A549 (cell line): Measurements from ENCODE around the gene ARHGEF7. TPM values are rescaled to one million over a fixed set of nuclear protein-coding genes. Genes with fewer than 3 reads are reported as not detected.

Source experiments
- ATAC-seq, 2 experiments: fragments of 200-7000 bp in 1 of 2; fragments of >200 bp in 1 of 2; cut with Nextera tagmentation in 1 of 2; cut with Tn5 transposase in 1 of 2; 3 replicates each; pipeline versions ENCODE4 v1.8.0 to v1.9.1; 2018 to 2020; ENCODE audit warnings: mild to moderate bottlenecking in 1 of 2, moderate library complexity in 1 of 2
- CTCF ChIA-PET: fragments of 300-600 bp; sonication (Branson Sonifier 250); formaldehyde crosslinking; extraction: SDS; loops from one replicate; lab custom pipeline; 2021; ENCODE audit warnings: antibody characterized with exemption, inconsistent platforms; lab: Yijun Ruan, JAX
- POLR2A ChIA-PET: fragments of 350-600 bp; formaldehyde crosslinking; extraction: SDS; loops from one replicate; lab custom pipeline; 2021; ENCODE audit warnings: antibody characterized with exemption, inconsistent platforms; lab: Yijun Ruan, JAX
- DNase-seq, 2 experiments: peaks; one replicate each; pipeline versions ENCODE4 v3.0.0 to v3.0.0-alpha.2; 2011 to 2016; ENCODE audit warnings: low read depth in 1 of 2, low spot score in 1 of 2
- FAIRE-seq: peaks from 2 replicates; lab custom pipeline; 2011; peaks lifted over from hg19 to GRCh38; lab: Jason Lieb, UNC
- H3K27ac ChIP-seq, 2 experiments: fragments of >200 bp; sonication (Bioruptor Twin); formaldehyde crosslinking; 3 replicates each; pipeline ENCODE4 v1.5.1; 2016 to 2017
- H3K4me1 ChIP-seq: fragments of >200 bp; sonication (Bioruptor Twin); formaldehyde crosslinking; 3 replicates; pipeline ENCODE4 v1.6.1; 2016
- H3K4me2 ChIP-seq: fragments of >200 bp; sonication (Bioruptor Twin); formaldehyde crosslinking; 3 replicates; pipeline ENCODE4 v1.6.1; 2016
- H3K4me3 ChIP-seq: fragments of >200 bp; sonication (Bioruptor Twin); formaldehyde crosslinking; 3 replicates; pipeline ENCODE4 v1.5.1; 2016
- H3K9me3 ChIP-seq: fragments of >200 bp; sonication (Bioruptor Twin); formaldehyde crosslinking; 3 replicates; pipeline ENCODE4 v1.6.1; 2016
- BHLHE40 ChIP-seq: IDR thresholded peaks from 2 replicates; pipeline ENCODE4 v1.6.1; 2012; ENCODE audit warnings: low read depth, low read length, inconsistent platforms
- CBX2 ChIP-seq: fragments of 200-600 bp; sonication (generic); IDR thresholded peaks from 2 replicates; pipeline ENCODE4 v1.6.1; 2016; ENCODE audit warnings: low read depth, mild to moderate bottlenecking, borderline replicate concordance
- CBX8 ChIP-seq: fragments of 200-600 bp; sonication (generic); IDR thresholded peaks from 2 replicates; pipeline ENCODE4 v1.6.1; 2016
- CEBPB ChIP-seq, 2 experiments: fragments of >200 bp in 1 of 2; sonication (Bioruptor Twin) in 1 of 2; formaldehyde crosslinking in 1 of 2; IDR thresholded peaks; 2 replicates each; pipeline ENCODE4 v1.6.1; 2012 to 2016
- EHF ChIP-seq: fragments of 250-450 bp; sonication (Bioruptor Pico); IDR thresholded peaks from 2 replicates; pipeline ENCODE4 v1.5.0; 2020; ENCODE audit warnings: mild to moderate bottlenecking
- FOSB ChIP-seq: fragments of 250-450 bp; sonication (Bioruptor Pico); IDR thresholded peaks from 2 replicates; pipeline ENCODE4 v1.5.0; 2020; ENCODE audit warnings: mild to moderate bottlenecking, moderate library complexity
- HEYL ChIP-seq: fragments of 250-450 bp; sonication (Bioruptor Pico); IDR thresholded peaks from 2 replicates; pipeline ENCODE4 v1.8.0; 2021; ENCODE audit warnings: mild to moderate bottlenecking, moderate library complexity
- JUN ChIP-seq, 2 experiments: fragments of >200 bp; sonication (Bioruptor Twin); formaldehyde crosslinking; IDR thresholded peaks; 2 replicates in 1 of 2; 3 replicates in 1 of 2; pipeline ENCODE4 v1.6.1; 2016 to 2017
- JUNB ChIP-seq: fragments of >200 bp; sonication (Bioruptor Twin); formaldehyde crosslinking; IDR thresholded peaks from 2 replicates; pipeline ENCODE4 v1.6.1; 2016
- MAFK ChIP-seq: fragments of 450-650 bp; IDR thresholded peaks from 2 replicates; pipeline ENCODE4 v1.6.1; 2014; ENCODE audit not compliant: partially characterized antibody
- MYC ChIP-seq: IDR thresholded peaks from 2 replicates; pipeline ENCODE4 v1.6.1; 2012; ENCODE audit warnings: mild to moderate bottlenecking, inconsistent platforms, low read length, improper control_type of control experiment, borderline replicate concordance
- NFE2L2 ChIP-seq: fragments of 150-350 bp; conservative IDR thresholded peaks from 2 replicates; pipeline ENCODE4 v1.6.1; 2014; ENCODE audit warnings: low read length
- NPAS2 ChIP-seq: fragments of 250-450 bp; sonication (Bioruptor Pico); IDR thresholded peaks from 2 replicates; pipeline ENCODE4 v1.8.0; 2022; ENCODE audit warnings: mild to moderate bottlenecking, moderate library complexity, borderline replicate concordance
- NR3C1 ChIP-seq: fragments of >200 bp; sonication (Bioruptor Twin); formaldehyde crosslinking; IDR thresholded peaks from 3 replicates; pipeline ENCODE4 v1.6.1; 2017
- RCOR1 ChIP-seq: fragments of 150-350 bp; IDR thresholded peaks from 2 replicates; pipeline ENCODE4 v1.6.1; 2014; ENCODE audit warnings: antibody characterized with exemption, low read length, low read depth
- RFX5 ChIP-seq: fragments of 450-650 bp; IDR thresholded peaks from 2 replicates; pipeline ENCODE4 v1.7.1; 2014; ENCODE audit warnings: antibody characterized with exemption, mild to moderate bottlenecking, moderate library complexity
- SREBF2 ChIP-seq: fragments of 450-650 bp; IDR thresholded peaks from 2 replicates; pipeline ENCODE4 v1.6.1; 2014; ENCODE audit warnings: mild to moderate bottlenecking, moderate library complexity
- ZNF302 ChIP-seq: fragments of 250-450 bp; sonication (Bioruptor Pico); IDR thresholded peaks from 2 replicates; pipeline ENCODE4 v1.9.0; 2021; ENCODE audit warnings: inconsistent platforms, mild to moderate bottlenecking, moderate library complexity
- WGBS: methylation state at CpG from one replicate; pipeline ENCODE4 v1.1.6; 2017; ENCODE audit errors: missing lambda C conversion rate; 5-methylcytosine and 5-hydroxymethylcytosine counted together
- polyA plus RNA-seq, 4 experiments: library from polyadenylated mRNA; depleted of rRNA in 3 of 4; stranded (reverse); fragments of >200 nt; fragmentation: RNase III in 1 of 4; extraction: RNeasy Plus Mini Kit Qiagen cat#74134 plus additional on column Dnase treatment in 1 of 4; gene quantifications; 2 replicates in 3 of 4; 3 replicates in 1 of 4; pipeline ENCODE4 v1.2.3, GENCODE V29; 2011 to 2017
- TF ChIP-seq, protein P1 (sequence below): IDR thresholded peaks from 2 replicates; pipeline ENCODE4 v1.6.1; 2012; ENCODE audit warnings: low read depth, borderline replicate concordance
- TF ChIP-seq, protein P2 (sequence below): fragments of 200-600 bp; sonication (generic); IDR thresholded peaks from 2 replicates; pipeline ENCODE4 v1.6.1; 2016; ENCODE audit warnings: antibody characterized with exemption, mild to moderate bottlenecking, moderate library complexity
- TF ChIP-seq, protein P3 (sequence below): fragments of 250-450 bp; sonication (Bioruptor Pico); IDR thresholded peaks from 2 replicates; pipeline ENCODE4 v1.5.0; 2021; ENCODE audit warnings: mild to moderate bottlenecking, moderate library complexity, borderline replicate concordance

The ARHGEF7 gene
- polyA plus RNA-seq, 2 of the 4 experiments (the other 2 are of a cell fraction): 21.1 to 23.1 TPM

DNA sequence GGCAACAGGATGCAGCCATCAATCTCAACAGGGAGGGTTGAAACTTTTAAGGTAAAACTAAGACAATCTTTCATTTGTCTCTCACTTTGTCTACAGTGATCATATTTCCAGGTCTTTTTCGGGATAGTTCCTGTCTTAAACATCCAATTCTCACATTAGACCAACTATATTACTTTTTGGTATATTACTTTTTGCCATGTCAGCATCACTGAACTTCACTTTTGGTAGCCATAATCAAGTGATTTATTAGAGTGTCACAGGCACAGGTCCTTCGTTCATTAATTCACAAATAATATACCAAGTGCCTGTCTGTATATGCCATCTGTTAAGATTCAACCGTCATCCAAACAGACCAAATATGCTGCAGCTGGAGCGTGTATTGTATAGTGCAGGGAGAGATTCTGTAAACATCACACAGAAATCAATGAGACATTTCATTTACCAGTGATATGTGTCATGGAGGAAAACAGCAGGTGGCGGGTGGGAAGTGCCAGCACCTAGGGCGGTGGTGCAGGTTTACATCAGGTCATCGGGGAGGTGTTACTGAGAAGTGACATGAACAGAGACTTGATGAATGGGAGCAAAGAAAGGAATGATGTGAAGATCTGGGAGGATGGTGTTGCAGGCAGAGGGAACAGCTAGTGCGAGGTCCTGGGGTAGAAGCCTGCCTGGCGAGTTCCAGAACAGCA is 24.9 kb downstream of the ARHGEF7 start:
- H3K4me2 ChIP-seq: no peak overlapping the region
- no peak overlapping the region for H3K4me3 ChIP-seq
- ChIA-PET POLR2A (no interaction called here), CTCF (interaction anchor here (0.7 kb wide), 1 partner anchor 71 kb away, joined by 3 read pairs; no protein-coding TSS in a partner anchor)
- TF ChIP-seq MAFK: peak; percentile 83
- no peak for TF ChIP-seq CEBPB (IDR thresholded peaks at IDR 0.05)
- TF ChIP-seq NFE2L2: no peak
- no peak for TF ChIP-seq EHF (CRISPR knock-in tag)
- no peak for DNase-seq
- H3K27ac ChIP-seq: no peak overlapping the region
- H3K9me3 ChIP-seq: no peaks in the 10 kb centered on the region
- no peak for ATAC-seq
- no peak for FAIRE-seq
- WGBS: 34% methylated on average over 9 of the region's 9 CpGs
- H3K4me1 ChIP-seq: no peaks in the 10 kb centered on the region

DNA sequence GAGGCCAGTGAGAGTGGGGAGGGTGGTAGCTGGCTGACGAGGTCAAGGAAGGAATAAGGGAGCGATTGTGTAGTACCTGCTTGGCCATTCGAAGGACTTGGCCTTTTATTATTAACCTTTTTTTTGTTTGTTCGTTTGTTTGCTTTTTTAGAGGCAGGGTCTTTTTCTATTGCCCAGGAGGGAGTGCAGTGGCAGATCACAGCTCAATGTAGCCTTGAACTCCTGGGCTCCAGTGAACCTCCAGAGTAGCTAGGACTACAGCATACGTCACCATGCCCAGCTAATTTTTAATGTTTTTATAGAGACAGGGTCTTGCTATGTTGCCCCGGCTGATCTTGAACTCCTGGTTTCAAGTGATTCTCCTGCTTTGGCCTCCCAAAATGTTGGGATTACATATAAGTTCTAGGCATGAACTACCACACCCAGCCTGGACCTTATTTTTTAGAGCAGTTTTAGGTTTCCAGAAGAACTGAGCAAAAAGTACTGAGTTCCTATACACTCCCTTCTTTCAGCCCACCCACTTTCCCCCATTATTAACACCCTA is 25.5 kb downstream of the ARHGEF7 start:
- POLR2A ChIA-PET: no interaction called here

DNA sequence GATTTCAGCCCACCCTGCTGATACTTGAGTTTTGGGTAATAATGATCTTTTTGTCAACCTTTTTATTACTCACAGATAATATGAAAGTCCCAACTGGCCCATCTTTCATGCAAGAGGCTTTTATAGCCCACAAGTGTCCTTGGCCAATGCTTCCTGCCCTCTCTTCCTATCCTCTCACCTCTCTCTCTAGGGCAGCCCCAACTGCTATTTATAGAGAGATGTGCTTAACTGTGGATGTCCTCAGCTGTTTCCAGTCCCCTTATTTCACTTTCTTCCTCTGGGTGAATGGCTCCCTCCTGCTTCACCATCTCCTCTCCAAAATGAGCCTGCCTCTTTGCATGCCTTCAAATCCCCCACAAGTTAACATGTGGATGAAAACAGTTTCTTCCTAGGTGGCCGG is 27.4 kb downstream of the ARHGEF7 start:
- WGBS: 0% methylated on average over 1 of the region's 1 CpG
- H3K4me3 ChIP-seq: no peak overlapping the region
- no peak for DNase-seq
- no peak for FAIRE-seq
- no peaks in the 10 kb centered on the region for H3K9me3 ChIP-seq
- ChIA-PET CTCF (no interaction called here), POLR2A (no interaction called here)
- no peak for TF ChIP-seq HEYL
- no peak for TF ChIP-seq FOSB (CRISPR knock-in tag)
- TF ChIP-seq, protein P1, sequence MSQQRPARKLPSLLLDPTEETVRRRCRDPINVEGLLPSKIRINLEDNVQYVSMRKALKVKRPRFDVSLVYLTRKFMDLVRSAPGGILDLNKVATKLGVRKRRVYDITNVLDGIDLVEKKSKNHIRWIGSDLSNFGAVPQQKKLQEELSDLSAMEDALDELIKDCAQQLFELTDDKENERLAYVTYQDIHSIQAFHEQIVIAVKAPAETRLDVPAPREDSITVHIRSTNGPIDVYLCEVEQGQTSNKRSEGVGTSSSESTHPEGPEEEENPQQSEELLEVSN: no peak
- TF ChIP-seq SREBF2: no peak
- TF ChIP-seq MAFK: no peak
- no peak for TF ChIP-seq BHLHE40
- TF ChIP-seq RCOR1: no peak
- no peak for TF ChIP-seq JUNB
- TF ChIP-seq, protein P2, sequence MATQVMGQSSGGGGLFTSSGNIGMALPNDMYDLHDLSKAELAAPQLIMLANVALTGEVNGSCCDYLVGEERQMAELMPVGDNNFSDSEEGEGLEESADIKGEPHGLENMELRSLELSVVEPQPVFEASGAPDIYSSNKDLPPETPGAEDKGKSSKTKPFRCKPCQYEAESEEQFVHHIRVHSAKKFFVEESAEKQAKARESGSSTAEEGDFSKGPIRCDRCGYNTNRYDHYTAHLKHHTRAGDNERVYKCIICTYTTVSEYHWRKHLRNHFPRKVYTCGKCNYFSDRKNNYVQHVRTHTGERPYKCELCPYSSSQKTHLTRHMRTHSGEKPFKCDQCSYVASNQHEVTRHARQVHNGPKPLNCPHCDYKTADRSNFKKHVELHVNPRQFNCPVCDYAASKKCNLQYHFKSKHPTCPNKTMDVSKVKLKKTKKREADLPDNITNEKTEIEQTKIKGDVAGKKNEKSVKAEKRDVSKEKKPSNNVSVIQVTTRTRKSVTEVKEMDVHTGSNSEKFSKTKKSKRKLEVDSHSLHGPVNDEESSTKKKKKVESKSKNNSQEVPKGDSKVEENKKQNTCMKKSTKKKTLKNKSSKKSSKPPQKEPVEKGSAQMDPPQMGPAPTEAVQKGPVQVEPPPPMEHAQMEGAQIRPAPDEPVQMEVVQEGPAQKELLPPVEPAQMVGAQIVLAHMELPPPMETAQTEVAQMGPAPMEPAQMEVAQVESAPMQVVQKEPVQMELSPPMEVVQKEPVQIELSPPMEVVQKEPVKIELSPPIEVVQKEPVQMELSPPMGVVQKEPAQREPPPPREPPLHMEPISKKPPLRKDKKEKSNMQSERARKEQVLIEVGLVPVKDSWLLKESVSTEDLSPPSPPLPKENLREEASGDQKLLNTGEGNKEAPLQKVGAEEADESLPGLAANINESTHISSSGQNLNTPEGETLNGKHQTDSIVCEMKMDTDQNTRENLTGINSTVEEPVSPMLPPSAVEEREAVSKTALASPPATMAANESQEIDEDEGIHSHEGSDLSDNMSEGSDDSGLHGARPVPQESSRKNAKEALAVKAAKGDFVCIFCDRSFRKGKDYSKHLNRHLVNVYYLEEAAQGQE: no peak
- no peak for TF ChIP-seq MYC
- TF ChIP-seq NPAS2: no peak
- TF ChIP-seq, protein P3, sequence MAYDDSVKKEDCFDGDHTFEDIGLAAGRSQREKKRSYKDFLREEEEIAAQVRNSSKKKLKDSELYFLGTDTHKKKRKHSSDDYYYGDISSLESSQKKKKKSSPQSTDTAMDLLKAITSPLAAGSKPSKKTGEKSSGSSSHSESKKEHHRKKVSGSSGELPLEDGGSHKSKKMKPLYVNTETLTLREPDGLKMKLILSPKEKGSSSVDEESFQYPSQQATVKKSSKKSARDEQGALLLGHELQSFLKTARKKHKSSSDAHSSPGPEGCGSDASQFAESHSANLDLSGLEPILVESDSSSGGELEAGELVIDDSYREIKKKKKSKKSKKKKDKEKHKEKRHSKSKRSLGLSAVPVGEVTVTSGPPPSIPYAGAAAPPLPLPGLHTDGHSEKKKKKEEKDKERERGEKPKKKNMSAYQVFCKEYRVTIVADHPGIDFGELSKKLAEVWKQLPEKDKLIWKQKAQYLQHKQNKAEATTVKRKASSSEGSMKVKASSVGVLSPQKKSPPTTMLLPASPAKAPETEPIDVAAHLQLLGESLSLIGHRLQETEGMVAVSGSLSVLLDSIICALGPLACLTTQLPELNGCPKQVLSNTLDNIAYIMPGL (CRISPR knock-in tag): no peak
- no peak for TF ChIP-seq CBX2
- ATAC-seq: no peak
- H3K27ac ChIP-seq: no peak overlapping the region
- no peaks in the 10 kb centered on the region for H3K4me1 ChIP-seq
- H3K4me2 ChIP-seq: no peak overlapping the region

More for the DNA sequence above, 25.5 kb downstream of the ARHGEF7 start:
- DNase-seq (no peak), ATAC-seq (no peak), FAIRE-seq (no peak)
- TF ChIP-seq MYC (no peak), JUN (IDR thresholded peaks at IDR 0.05) (no peak), CBX8 (no peak), RFX5 (no peak), ZNF302 (CRISPR knock-in tag) (no peak), NR3C1 (no peak)
- TF ChIP-seq, protein P1: no peak
- H3K4me1 ChIP-seq: no peaks in the 10 kb centered on the region
- CTCF ChIA-PET: interaction anchor here (0.6 to 0.7 kb wide), 3 partner anchors 7 to 76 kb away, joined by 3 read pairs; no protein-coding TSS in a partner anchor
- no peak overlapping the region for H3K4me2 ChIP-seq
- no peak overlapping the region for H3K27ac ChIP-seq
- no peak overlapping the region for H3K4me3 ChIP-seq
- WGBS: 39% methylated on average over 6 of the region's 6 CpGs
- no peaks in the 10 kb centered on the region for H3K9me3 ChIP-seq
